B cell (primary cell): ENCODE results near the gene NPAS3. TPM values are rescaled to one million over a fixed set of nuclear protein-coding genes. Genes with fewer than 3 reads are reported as not detected.

ENCODE experiments used
- ATAC-seq: fragments of 200-7000 bp; cut with Tn5 transposase; one replicate; pipeline ENCODE4 v1.10.0; 2021; ENCODE audit warnings: low read depth, mild to moderate bottlenecking, moderate number of reproducible peaks, moderate library complexity
- CTCF ChIA-PET: fragments of 350-600 bp; sonication (Branson Sonifier 250); formaldehyde crosslinking; loops from one replicate; lab custom pipeline; 2021; ENCODE audit warnings: antibody characterized with exemption, inconsistent platforms; lab: Charles Lee
- POLR2A ChIA-PET: fragments of 350-600 bp; sonication (Branson Sonifier 250); formaldehyde crosslinking; loops from one replicate; lab custom pipeline; 2021; ENCODE audit warnings: antibody characterized with exemption; lab: Charles Lee
- DNase-seq: peaks from one replicate; pipeline ENCODE4 v3.0.0; 2013
- H2AFZ ChIP-seq: 2 replicates; pipeline ENCODE4 v1.6.1; 2012; ENCODE audit warnings: mild to moderate bottlenecking, low read depth, low read length; ENCODE audit not compliant: insufficient read depth, poor library complexity, severe bottlenecking
- H3K27ac ChIP-seq, 2 donors: 1 replicate in 1 of 2; 2 replicates in 1 of 2; pipeline ENCODE4 v1.5.1; 2012 to 2013; ENCODE audit warnings: low read length in 2 of 2, mild to moderate bottlenecking in 2 of 2, moderate library complexity in 1 of 2
- H3K27me3 ChIP-seq, 4 experiments: fragments of 200-600 bp in 1 of 4; sonication (generic) in 1 of 4; replicated peaks in 1 of 4; 1 replicate in 2 of 4; 2 replicates in 2 of 4; pipeline versions ENCODE4 v1.6.1 to v1.7.0; 2013 to 2016; ENCODE audit warnings: low read length in 3 of 4, mild to moderate bottlenecking in 2 of 4, mixed read lengths in 1 of 4, moderate library complexity in 1 of 4; ENCODE audit not compliant: insufficient read depth in 4 of 4, control insufficient read depth in 3 of 4; ENCODE audit errors: control extremely low read depth in 1 of 4
- H3K36me3 ChIP-seq, 2 experiments: replicated peaks in 1 of 2; 1 replicate in 1 of 2; 2 replicates in 1 of 2; pipeline versions ENCODE4 v1.6.1 to v1.7.1; 2013; ENCODE audit warnings: low read length in 1 of 2; ENCODE audit not compliant: insufficient read depth in 2 of 2, control insufficient read depth in 1 of 2; ENCODE audit errors: control extremely low read depth in 1 of 2, extremely low read depth in 1 of 2
- H3K4me1 ChIP-seq, 2 donors: fragments of 200-600 bp in 1 of 2; sonication (generic) in 1 of 2; 1 replicate in 1 of 2; 2 replicates in 1 of 2; pipeline versions ENCODE4 v1.5.1 to v1.6.1; 2013 to 2017; ENCODE audit warnings: low read length in 2 of 2; ENCODE audit not compliant: control insufficient read depth in 2 of 2, insufficient read depth in 2 of 2
- H3K4me2 ChIP-seq: replicated peaks from 2 replicates; pipeline ENCODE3; 2012; ENCODE audit warnings: mild to moderate bottlenecking, low read depth, low read length; ENCODE audit not compliant: poor library complexity, severe bottlenecking
- H3K4me3 ChIP-seq, 5 experiments: fragments of 200-600 bp in 1 of 5; sonication (generic) in 1 of 5; 1 replicate in 3 of 5; 2 replicates in 2 of 5; pipeline versions ENCODE4 v1.5.1 to v1.7.0; 2011 to 2016; ENCODE audit warnings: low read length in 4 of 5, mild to moderate bottlenecking in 4 of 5, low read depth in 2 of 5, control low read depth in 1 of 5, moderate library complexity in 1 of 5; ENCODE audit not compliant: insufficient read depth in 1 of 5; ENCODE audit errors: control extremely low read depth in 1 of 5, extremely low read depth in 1 of 5
- H3K79me2 ChIP-seq: fragments of 200-600 bp; sonication (generic); one replicate; pipeline ENCODE4 v1.6.0; 2016; ENCODE audit warnings: low read length; ENCODE audit not compliant: control insufficient read depth, insufficient read depth
- H3K9ac ChIP-seq: fragments of 200-600 bp; sonication (generic); 2 replicates; pipeline ENCODE4 v1.6.1; 2017; ENCODE audit warnings: mild to moderate bottlenecking, low read length, moderate library complexity
- H3K9me3 ChIP-seq, 3 donors: one replicate each; pipeline versions ENCODE4 v1.6.1 to v1.7.1; 2013; ENCODE audit warnings: low read length in 2 of 3; ENCODE audit not compliant: control insufficient read depth in 2 of 3, insufficient read depth in 1 of 3; ENCODE audit errors: control extremely low read depth in 1 of 3
- H4K20me1 ChIP-seq: 2 replicates; pipeline ENCODE4 v1.6.0; 2012; ENCODE audit warnings: mild to moderate bottlenecking, low read length; ENCODE audit not compliant: insufficient read depth, control insufficient read depth, poor library complexity, severe bottlenecking
- H3K27ac Mint-ChIP-seq: one replicate; pipeline ENCODE4 v1.8.0; 2021; ENCODE audit warnings: mixed read lengths
- H3K27me3 Mint-ChIP-seq: one replicate; pipeline ENCODE4 v1.8.0; 2021; ENCODE audit warnings: mixed read lengths
- H3K4me1 Mint-ChIP-seq: one replicate; pipeline ENCODE4 v1.8.0; 2021; ENCODE audit warnings: mixed read lengths
- H3K4me3 Mint-ChIP-seq: one replicate; pipeline ENCODE4 v1.8.0; 2021; ENCODE audit warnings: mixed read lengths
- H3K9me3 Mint-ChIP-seq: one replicate; pipeline ENCODE4 v1.8.0; 2022; ENCODE audit warnings: mixed read lengths; ENCODE audit not compliant: insufficient read depth
- EZH2 ChIP-seq: IDR thresholded peaks from 2 replicates; pipeline ENCODE4 v1.6.1; 2012; ENCODE audit warnings: borderline replicate concordance, low read depth, mild to moderate bottlenecking, moderate library complexity, low read length; ENCODE audit not compliant: insufficient read depth, poor library complexity, severe bottlenecking
- WGBS: methylation state at CpG from one replicate; pipeline ENCODE4 v1.1.5; 2013; ENCODE audit warnings: missing lambda C conversion rate; ENCODE audit not compliant: insufficient coverage; 5-methylcytosine and 5-hydroxymethylcytosine counted together
- intact Hi-C: fragments of 100-400 bp; cut with micrococcal nuclease; formaldehyde crosslinking; loops from one replicate; pipeline ENCODE4 v1.10.0; 2022
- polyA plus RNA-seq: library from polyadenylated mRNA; depleted of rRNA; stranded (reverse); fragments of >200 nt; gene quantifications from 2 replicates; pipeline ENCODE4 v1.2.3, GENCODE V29; 2012
- total RNA-seq, 2 donors: library from RNA; stranded (reverse); fragments of 120-200 nt in 1 of 2; gene quantifications; 1 replicate in 1 of 2; 2 replicates in 1 of 2; pipeline versions ENCODE4 v1.2.3 to v1.2.4, GENCODE V29; 2013 to 2022
- TF ChIP-seq, protein P1 (sequence below): fragments of 200-600 bp; IDR thresholded peaks from one replicate; pipeline ENCODE4 v1.8.0; 2022; ENCODE audit warnings: antibody characterized with exemption, mild to moderate bottlenecking

NPAS3 gene
- total and polyA plus RNA-seq, 2 donors (not counting 1 experiment from before 2014, with no cell fraction given): not detected

DNA sequence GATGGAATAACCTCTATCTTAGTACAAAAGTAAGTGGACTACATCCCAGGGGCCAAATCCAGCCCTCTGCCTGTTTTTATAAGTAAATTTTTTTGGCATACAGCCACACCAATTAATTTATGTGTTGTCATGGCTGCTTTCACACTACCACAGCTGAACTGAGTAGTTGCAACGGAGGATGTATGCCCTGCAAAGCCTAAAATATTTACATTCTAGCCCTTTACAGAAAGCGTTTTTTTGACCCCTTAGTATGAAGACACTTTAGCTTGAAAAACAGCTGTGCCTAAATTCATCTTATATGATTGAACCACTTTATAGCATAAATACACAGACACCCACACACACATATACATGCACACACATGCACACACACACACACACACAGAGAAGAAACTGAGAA is 510.6 kb downstream of the NPAS3 start:
- POLR2A ChIA-PET: no interaction called here
- Histone ChIP-seq H2AFZ (no peak overlapping the region), H3K4me2 (no peak overlapping the region), H3K27ac (no peak overlapping the region), H3K79me2 (no peaks in the 10 kb centered on the region), H3K4me3 (no peak overlapping the region), H3K4me1 (no peaks in the 10 kb centered on the region), H3K27me3 (no peaks in the 10 kb centered on the region), H3K9ac (no peak overlapping the region), H3K36me3 (no peaks in the 10 kb centered on the region), H4K20me1 (no peaks in the 10 kb centered on the region), H3K9me3 (no peaks in the 10 kb centered on the region)
- no CpG with 5 or more reads among the region's 2 CpGs for WGBS
- no peak overlapping the region for H3K4me3 Mint-ChIP-seq
- intact Hi-C loops: no loop called here
- TF ChIP-seq EZH2: no peak
- TF ChIP-seq, protein P1, sequence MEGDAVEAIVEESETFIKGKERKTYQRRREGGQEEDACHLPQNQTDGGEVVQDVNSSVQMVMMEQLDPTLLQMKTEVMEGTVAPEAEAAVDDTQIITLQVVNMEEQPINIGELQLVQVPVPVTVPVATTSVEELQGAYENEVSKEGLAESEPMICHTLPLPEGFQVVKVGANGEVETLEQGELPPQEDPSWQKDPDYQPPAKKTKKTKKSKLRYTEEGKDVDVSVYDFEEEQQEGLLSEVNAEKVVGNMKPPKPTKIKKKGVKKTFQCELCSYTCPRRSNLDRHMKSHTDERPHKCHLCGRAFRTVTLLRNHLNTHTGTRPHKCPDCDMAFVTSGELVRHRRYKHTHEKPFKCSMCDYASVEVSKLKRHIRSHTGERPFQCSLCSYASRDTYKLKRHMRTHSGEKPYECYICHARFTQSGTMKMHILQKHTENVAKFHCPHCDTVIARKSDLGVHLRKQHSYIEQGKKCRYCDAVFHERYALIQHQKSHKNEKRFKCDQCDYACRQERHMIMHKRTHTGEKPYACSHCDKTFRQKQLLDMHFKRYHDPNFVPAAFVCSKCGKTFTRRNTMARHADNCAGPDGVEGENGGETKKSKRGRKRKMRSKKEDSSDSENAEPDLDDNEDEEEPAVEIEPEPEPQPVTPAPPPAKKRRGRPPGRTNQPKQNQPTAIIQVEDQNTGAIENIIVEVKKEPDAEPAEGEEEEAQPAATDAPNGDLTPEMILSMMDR: no peak
- H3K4me1 Mint-ChIP-seq: peaks cover under 1% of the 10 kb centered on the region
- no peaks in the 10 kb centered on the region for H3K9me3 Mint-ChIP-seq
- no peak overlapping the region for H3K27ac Mint-ChIP-seq
- no peaks in the 10 kb centered on the region for H3K27me3 Mint-ChIP-seq
- CTCF ChIA-PET: no interaction called here
- no peak for DNase-seq
- no peak for ATAC-seq

DNA sequence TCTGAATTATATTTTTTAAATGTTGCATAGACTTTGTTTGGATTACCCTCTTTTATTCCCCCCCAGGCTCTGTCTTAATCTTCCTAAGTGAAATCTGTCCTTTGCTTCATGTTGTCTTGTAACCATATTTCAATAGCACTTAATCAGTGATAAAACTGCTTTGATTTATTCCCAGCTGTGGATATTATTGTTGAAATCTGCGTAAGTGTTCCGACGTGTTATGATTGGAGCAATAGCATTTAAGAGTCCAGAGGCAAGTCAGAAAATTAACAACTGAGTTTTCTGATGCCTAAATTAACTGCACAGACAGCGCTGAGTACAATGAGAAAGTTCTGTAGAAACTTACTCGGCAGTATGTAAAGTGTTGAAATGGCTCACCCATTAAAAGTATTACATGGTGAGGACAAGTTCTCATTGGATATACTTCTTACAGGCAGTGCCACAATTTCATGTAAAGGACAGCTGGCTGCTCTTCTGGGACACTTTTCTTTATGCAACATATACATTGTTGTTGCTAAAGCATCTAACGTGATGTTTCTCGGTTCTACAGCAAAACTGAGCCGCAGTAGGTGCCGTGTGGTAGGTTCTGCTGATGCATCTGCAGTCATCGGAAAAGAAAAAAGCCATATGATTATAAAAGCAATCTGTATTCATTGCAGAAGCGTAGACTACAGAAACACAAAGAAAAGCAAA is 511.2 kb downstream of the NPAS3 start:
- CTCF ChIA-PET: no interaction called here
- Mint-ChIP-seq H3K27ac (no peak overlapping the region), H3K4me1 (peaks cover 3% of the 10 kb centered on the region), H3K27me3 (no peaks in the 10 kb centered on the region), H3K4me3 (no peak overlapping the region), H3K9me3 (no peaks in the 10 kb centered on the region)
- H3K4me2 ChIP-seq: no peak overlapping the region
- H3K79me2 ChIP-seq: no peaks in the 10 kb centered on the region
- no peak for TF ChIP-seq EZH2
- TF ChIP-seq, protein P1: no peak
- no peaks in the 10 kb centered on the region for H3K36me3 ChIP-seq
- no peaks in the 10 kb centered on the region for H3K9me3 ChIP-seq
- ATAC-seq (no peak), DNase-seq (no peak)
- H3K4me1 ChIP-seq: no peaks in the 10 kb centered on the region
- H3K27ac ChIP-seq: no peak overlapping the region
- no peak overlapping the region for H3K4me3 ChIP-seq
- WGBS: 100% methylated on average over 4 of the region's 11 CpGs
- no peaks in the 10 kb centered on the region for H3K27me3 ChIP-seq
- no peak overlapping the region for H3K9ac ChIP-seq
- H4K20me1 ChIP-seq: no peaks in the 10 kb centered on the region
- intact Hi-C loops: no loop called here
- no peak overlapping the region for H2AFZ ChIP-seq
- POLR2A ChIA-PET: no interaction called here
